ENCODE data around the gene DNAJC4.

- no peak for TF ChIP-seq EZH2 (optimal IDR thresholded peaks at IDR 0.05; ENCODE audit: low read depth, low read length)
- no peak for TF ChIP-seq CTCF (IDR thresholded peaks at IDR 0.05; ENCODE audit: low read length)
- TF ChIP-seq EZH2phosphoT487 (IDR thresholded peaks at IDR 0.05; ENCODE audit: low read length): no peak
Observed at GRCh38 chr11:64235437-64236161, 5.3 kb downstream of the DNAJC4 start.
